ENCODE data around the gene ZNF800. TPM values are rescaled to one million over a fixed set of nuclear protein-coding genes. Genes with fewer than 3 reads are reported as not detected.
"Not testable (repeated sequence)": the region's sequence is repeated elsewhere in the genome, so short reads cannot be mapped to it uniquely, and the experiment has no call there.

Gene ZNF800
- total RNA-seq, 2 donors from 2014 or later = 43.6 to 45.9 TPM

- TF ChIP-seq CTCF (IDR thresholded peaks at IDR 0.05) = no peak
- H3K4me1 ChIP-seq (ENCODE audit: control insufficient read depth in 1 of 2, low read depth in 2 of 2) = no peaks in the 10 kb centered on the region
- DNase-seq (ENCODE audit: low spot score) (no peak), ATAC-seq (ENCODE audit: insufficient number of reproducible peaks, low FRiP score, low read depth) (no peak)
- H3K27ac ChIP-seq = no peak overlapping the region
- H3K36me3 ChIP-seq = no peaks in the 10 kb centered on the region
- no peak overlapping the region for H3K4me3 ChIP-seq
- no peaks in the 10 kb centered on the region for H3K9me3 ChIP-seq
- no peaks in the 10 kb centered on the region for H3K27me3 ChIP-seq (replicated peaks; ENCODE audit: insufficient read depth)
Observed at GRCh38 chr7:127413326-127413725, 20.8 kb upstream of the ZNF800 start.

GRCh38 chr7:127411176-127411575 is 18.7 kb upstream of the ZNF800 start:
- Histone ChIP-seq H3K27ac (no peak overlapping the region), H3K9me3 (no peaks in the 10 kb centered on the region), H3K4me3 (no peak overlapping the region), H3K4me1 (ENCODE audit: control insufficient read depth in 1 of 2, low read depth in 2 of 2) (no peaks in the 10 kb centered on the region), H3K27me3 (replicated peaks; ENCODE audit: insufficient read depth) (no peaks in the 10 kb centered on the region), H3K36me3 (no peaks in the 10 kb centered on the region)
- ATAC-seq (ENCODE audit: insufficient number of reproducible peaks, low FRiP score, low read depth) (no peak), DNase-seq (ENCODE audit: low spot score) (no peak)
- no peak for TF ChIP-seq CTCF (IDR thresholded peaks at IDR 0.05)

- ATAC-seq (ENCODE audit: insufficient number of reproducible peaks, low FRiP score, low read depth) (no peak), DNase-seq (ENCODE audit: low spot score) (no peak)
- H3K4me3 ChIP-seq = no peak overlapping the region
- no peaks in the 10 kb centered on the region for H3K9me3 ChIP-seq
- no peaks in the 10 kb centered on the region for H3K27me3 ChIP-seq (replicated peaks; ENCODE audit: insufficient read depth)
- H3K27ac ChIP-seq = no peak overlapping the region
- TF ChIP-seq CTCF (IDR thresholded peaks at IDR 0.05) = no peak
- no peaks in the 10 kb centered on the region for H3K4me1 ChIP-seq (ENCODE audit: control insufficient read depth in 1 of 2, low read depth in 2 of 2)
- no peaks in the 10 kb centered on the region for H3K36me3 ChIP-seq
Observed at GRCh38 chr7:127409629-127410028, 17.1 kb upstream of the ZNF800 start.

GRCh38 chr7:127404286-127405072 is 12.0 kb upstream of the ZNF800 start:
- no peak overlapping the region for H3K4me3 ChIP-seq
- ATAC-seq (ENCODE audit: insufficient number of reproducible peaks, low FRiP score, low read depth) (no peak), DNase-seq (ENCODE audit: low spot score) (no peak)
- H3K36me3 ChIP-seq = no peaks in the 10 kb centered on the region
- no peaks in the 10 kb centered on the region for H3K4me1 ChIP-seq (ENCODE audit: control insufficient read depth in 1 of 2, low read depth in 2 of 2)
- no peaks in the 10 kb centered on the region for H3K9me3 ChIP-seq
- H3K27ac ChIP-seq = no peak overlapping the region
- H3K27me3 ChIP-seq (replicated peaks; ENCODE audit: insufficient read depth) = no peaks in the 10 kb centered on the region
- no peak for TF ChIP-seq CTCF (IDR thresholded peaks at IDR 0.05)

GRCh38 chr7:127396184-127396583 is 3.7 kb upstream of the ZNF800 start:
- no peak for TF ChIP-seq CTCF (IDR thresholded peaks at IDR 0.05)
- H3K36me3 ChIP-seq = no peaks in the 10 kb centered on the region
- H3K27ac ChIP-seq = no peak overlapping the region
- H3K27me3 ChIP-seq (replicated peaks; ENCODE audit: insufficient read depth) = no peaks in the 10 kb centered on the region
- DNase-seq (ENCODE audit: low spot score) = no peak
- no peak for ATAC-seq (ENCODE audit: insufficient number of reproducible peaks, low FRiP score, low read depth)
- peaks cover 3 to 11% of the 10 kb centered on the region in 2 donors for H3K4me1 ChIP-seq (ENCODE audit: control insufficient read depth in 1 of 2, low read depth in 2 of 2)
- no peak overlapping the region for H3K4me3 ChIP-seq
- H3K9me3 ChIP-seq = no peaks in the 10 kb centered on the region

GRCh38 chr7:127395104-127395503 is 2.6 kb upstream of the ZNF800 start:
- not testable (repeated sequence) for ATAC-seq (ENCODE audit: insufficient number of reproducible peaks, low FRiP score, low read depth); H3K27ac ChIP-seq; H3K4me3 ChIP-seq; DNase-seq (ENCODE audit: low spot score); H3K36me3 ChIP-seq; H3K9me3 ChIP-seq; H3K27me3 ChIP-seq (replicated peaks; ENCODE audit: insufficient read depth)
- peaks cover 7 to 22% of the 10 kb centered on the region in 2 donors for H3K4me1 ChIP-seq (ENCODE audit: control insufficient read depth in 1 of 2, low read depth in 2 of 2)
